Body of pancreas (tissue), 4 donors: ENCODE data around the gene BRMS1.

Experiments used
- CTCF ChIP-seq, 7 experiments: fragments of 450-650 bp in 4 of 7; fragments of 200-600 bp in 3 of 7; sonication (generic) in 3 of 7; IDR thresholded peaks; one replicate each; pipeline ENCODE4 v1.5.1; 2016 to 2019; ENCODE audit warnings: antibody characterized with exemption in 7 of 7
- POLR2A ChIP-seq, 3 donors: fragments of 450-650 bp; IDR thresholded peaks; one replicate each; pipeline ENCODE4 v1.6.1; 2016; ENCODE audit warnings: antibody characterized with exemption in 3 of 3, mild to moderate bottlenecking in 2 of 3

DNA sequence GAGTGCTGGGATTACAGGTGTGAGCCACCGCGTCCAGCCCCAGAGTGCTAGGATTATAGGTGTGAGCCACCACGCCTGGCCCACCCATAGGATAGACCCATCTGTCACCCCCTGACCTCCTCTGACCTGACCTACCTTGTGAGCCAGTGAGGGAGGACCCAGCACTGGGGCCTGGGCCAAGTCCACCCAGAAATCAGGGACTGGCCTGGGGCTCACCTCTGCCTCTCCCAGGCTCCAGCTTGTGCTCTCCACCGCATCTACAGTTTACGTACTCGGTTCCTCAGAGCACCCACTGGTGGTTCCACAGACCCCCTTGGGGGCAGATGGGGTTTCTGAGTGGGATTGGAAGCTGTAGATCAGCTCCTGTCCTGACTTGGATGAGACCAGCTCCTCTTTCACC is 20.3 kb upstream of the BRMS1 start:
- TF ChIP-seq CTCF (IDR thresholded peaks at IDR 0.05) (no peak), POLR2A (IDR thresholded peaks at IDR 0.05) (no peak)
